NCI-H2227 (cell line): ENCODE results near the gene BOC.

Source experiments
- DNase-seq: peaks from one replicate; lab custom pipeline; 2025; ENCODE audit not compliant: unreplicated experiment; lab: John Stamatoyannopoulos, UW

BOC gene

GRCh38 chr3:113331187-113331586 is 119.8 kb downstream of the BOC start:
- no peak for DNase-seq
